ENCODE measurements around the gene PRKD3.
A peak's percentile ranks its signal among the peaks of the same experiment; 100 is the strongest.

PRKD3 gene

DNA sequence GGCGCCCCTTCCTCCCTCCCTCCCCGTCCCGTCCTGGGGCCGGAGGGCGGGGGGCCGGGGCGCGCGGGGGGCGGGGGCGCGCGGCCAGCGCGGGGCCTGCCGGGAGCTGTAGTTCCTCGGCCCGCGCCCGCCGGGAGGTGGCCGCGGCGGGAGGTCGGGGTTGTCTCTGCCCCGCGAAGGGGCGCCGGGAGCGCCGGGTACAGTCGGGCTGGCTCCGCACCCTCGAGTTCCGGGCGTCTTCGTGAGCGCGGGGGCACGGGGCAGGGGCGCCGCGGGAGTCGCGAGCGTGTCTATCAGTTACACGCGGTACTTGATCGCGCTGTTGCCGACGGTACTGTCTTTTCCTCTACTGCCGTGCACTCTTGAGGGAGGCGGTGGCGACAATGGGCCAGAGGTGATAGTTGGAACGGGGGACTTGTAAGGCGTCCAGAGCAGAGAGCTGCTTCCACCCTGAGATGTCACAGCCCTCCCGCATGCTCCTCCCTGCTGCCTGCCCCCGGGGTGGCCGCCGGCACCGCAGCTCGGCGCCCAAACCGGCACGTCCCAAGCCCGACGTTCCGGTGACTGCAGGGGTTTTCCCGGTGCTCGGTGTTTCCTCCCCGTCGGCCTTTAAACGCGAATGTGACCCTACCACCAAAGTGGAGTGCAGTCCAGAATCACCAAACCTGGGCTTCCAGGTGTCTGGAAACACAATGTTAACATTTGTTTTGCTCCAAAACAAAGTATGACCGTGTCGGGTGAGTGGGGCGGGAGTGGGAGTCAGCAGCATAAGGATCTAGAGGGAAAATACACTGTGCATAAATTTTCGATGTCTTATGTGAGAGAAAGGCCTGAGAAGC lies at the start of gene PRKD3:
Gene PRKD3 (minus strand): TSS at position 48 of the 839 bp plus-strand sequence. CDS start 8,309 bp downstream, outside the sequence.
- peak; percentile 51 to 55 for DNase-seq (ENCODE audit: low read depth in 2 of 2)

- DNase-seq (ENCODE audit: low read depth in 2 of 2) = no peak
These were observed 47.4 kb upstream of the PRKD3 start for GRCh38 chr2:37372000-37372399.

DNA sequence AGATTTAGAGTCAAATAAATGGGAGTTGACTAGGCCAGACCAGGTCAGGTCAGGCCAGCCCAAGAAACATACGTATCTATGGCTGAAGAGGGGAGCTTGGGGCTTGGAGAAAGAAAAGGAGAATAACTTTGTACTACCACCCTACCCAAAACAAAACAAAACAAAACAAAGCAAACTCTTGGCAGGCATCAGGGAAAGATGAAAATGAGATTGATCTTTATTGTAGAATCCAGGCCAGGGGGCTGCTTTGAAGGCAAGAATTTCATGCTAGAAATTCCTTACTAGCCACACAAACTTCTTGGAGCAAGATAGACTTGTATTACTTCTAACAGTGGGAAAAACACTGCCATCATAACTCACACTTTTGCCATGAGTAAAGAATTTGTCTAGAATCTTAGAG lies 46.0 kb upstream of the PRKD3 start:
- DNase-seq (ENCODE audit: low read depth in 2 of 2) = no peak

DNA sequence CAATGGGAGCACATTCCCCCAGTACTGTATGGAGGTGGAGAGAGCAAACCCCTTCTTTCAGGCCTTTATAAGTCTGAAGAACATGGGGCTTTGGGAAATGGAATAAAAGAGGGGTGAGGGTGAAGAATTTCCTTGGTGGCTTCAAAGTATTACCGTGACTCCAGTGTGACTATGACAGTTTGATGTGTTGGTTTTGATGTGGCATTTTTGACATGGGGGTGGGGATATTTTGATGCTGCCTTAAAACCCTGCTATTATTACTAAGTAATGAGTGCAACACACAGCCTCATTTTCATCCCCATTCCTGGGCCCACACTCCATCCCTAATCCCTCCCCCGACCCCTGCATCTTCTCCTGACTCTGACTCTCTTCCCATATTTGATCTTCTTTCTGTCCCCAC lies 43.4 kb upstream of the PRKD3 start:
- DNase-seq (ENCODE audit: low read depth in 2 of 2) = no peak

- no peak for DNase-seq (ENCODE audit: low read depth in 2 of 2)
These were observed 42.7 kb upstream of the PRKD3 start for GRCh38 chr2:37367310-37367709.

GRCh38 chr2:37366773-37367172 lies 42.1 kb upstream of the PRKD3 start:
- DNase-seq (ENCODE audit: low read depth in 2 of 2) = peak in 1 of 2 donors; percentile 8

DNA sequence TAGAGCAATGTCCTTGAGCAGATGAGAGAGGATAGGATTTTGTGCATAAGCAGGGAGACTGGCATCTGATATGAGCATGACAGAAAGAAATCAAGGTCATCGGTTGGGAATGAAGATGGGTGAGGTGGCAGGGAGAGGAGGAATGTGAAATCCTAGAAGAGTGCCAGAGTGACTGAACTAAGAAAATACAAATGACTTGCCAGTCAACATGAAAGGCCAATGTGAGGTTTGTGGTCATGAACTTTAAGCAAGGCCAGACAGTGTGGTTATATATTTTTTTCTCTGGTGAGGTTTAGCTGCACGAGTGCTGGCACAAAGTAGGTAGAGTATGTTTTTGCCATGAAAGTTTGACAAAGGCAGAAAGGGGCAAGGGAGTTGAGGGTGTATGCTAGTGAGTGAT lies 41.0 kb upstream of the PRKD3 start:
- peak in 1 of 2 donors; percentile 5 for DNase-seq (ENCODE audit: low read depth in 2 of 2)

GRCh38 chr2:37364351-37364750 lies 39.7 kb upstream of the PRKD3 start:
- DNase-seq (ENCODE audit: low read depth in 2 of 2) = no peak

DNA sequence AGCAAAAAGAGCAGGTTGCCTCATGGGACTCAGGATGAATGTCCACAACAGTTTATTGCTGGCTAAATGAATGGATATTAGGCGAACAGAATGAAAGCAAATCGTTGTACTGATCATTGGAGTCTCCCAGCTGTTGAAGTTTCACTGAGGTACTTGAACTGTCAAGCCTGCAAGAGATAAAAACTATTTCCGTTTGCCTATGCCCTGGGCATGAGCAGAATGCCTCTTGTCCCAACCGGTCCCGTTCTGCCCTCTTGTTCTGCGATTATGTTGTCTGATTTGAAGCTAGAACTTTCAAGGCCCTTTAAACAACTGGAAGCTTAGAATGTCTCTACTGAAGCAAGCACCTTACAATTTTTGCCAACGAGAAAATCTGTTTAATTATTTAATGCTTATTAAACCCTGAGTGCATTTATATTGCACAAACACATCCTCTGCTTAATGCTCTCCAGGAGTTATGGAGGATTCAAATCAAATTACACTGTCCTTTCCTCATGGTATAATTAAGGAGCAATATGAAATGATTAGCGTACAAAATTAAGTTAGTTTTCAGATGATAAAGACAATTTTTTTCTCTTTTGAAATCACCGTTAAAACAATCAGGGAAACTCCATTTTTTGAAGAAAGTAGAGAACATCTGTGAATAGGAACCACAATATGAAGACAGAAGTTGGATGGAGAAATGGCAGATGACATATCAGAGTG lies 37.5 kb upstream of the PRKD3 start:
- DNase-seq (ENCODE audit: low read depth in 2 of 2) = no peak

DNA sequence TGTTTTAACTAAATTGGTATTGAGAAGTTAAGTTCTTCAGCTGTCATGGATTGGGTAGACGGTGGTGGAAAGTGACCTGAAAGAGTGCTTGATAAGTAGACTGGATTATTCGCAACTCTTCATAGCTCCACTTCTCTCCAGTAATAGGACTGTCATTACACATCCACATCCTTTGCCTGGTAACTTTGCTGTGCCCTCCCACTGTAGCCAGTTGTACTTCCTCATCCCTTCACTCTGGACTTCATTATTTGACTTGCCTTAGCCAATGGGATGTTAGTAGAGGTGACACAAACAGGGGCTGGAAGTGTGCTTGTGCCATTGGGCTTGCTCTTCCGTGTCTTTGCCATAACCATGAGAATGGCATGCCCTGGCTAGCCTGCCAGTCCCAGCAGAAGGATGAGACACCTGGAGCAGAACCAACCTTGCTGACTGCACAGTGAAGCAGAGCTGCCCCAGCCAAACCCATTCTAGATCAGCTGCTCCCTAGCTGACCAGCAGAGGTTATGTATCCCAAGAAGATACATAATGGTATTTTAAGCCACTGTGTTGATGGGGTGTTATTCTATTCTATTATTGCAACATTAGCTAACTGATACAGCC lies 36.7 kb upstream of the PRKD3 start:
- no peak for DNase-seq (ENCODE audit: low read depth in 2 of 2)

- DNase-seq (ENCODE audit: low read depth in 2 of 2) = no peak
These were observed 33.8 kb upstream of the PRKD3 start for GRCh38 chr2:37358466-37358865.

- no peak for DNase-seq (ENCODE audit: low read depth in 2 of 2)
These were observed 32.9 kb upstream of the PRKD3 start for GRCh38 chr2:37357530-37357929.

DNA sequence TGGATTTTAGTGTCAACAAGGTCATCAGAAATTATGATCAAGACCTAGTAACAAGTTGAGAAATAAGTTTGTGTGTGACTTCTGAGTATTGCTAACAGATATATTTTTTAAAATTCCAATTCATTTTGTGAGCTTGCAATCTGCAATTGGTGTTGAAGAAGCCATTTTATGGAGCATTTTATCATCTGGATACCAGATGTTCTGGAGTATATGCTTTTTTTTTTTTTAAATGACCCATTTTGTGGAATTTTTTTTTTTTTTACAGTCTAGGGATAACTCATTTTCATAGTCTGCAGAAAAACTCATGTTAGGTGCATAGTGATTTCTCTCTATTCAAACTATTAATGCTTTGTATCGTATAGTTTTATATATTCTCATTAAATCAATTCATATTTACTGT lies 32.4 kb upstream of the PRKD3 start:
- DNase-seq (ENCODE audit: low read depth in 2 of 2) = no peak

DNA sequence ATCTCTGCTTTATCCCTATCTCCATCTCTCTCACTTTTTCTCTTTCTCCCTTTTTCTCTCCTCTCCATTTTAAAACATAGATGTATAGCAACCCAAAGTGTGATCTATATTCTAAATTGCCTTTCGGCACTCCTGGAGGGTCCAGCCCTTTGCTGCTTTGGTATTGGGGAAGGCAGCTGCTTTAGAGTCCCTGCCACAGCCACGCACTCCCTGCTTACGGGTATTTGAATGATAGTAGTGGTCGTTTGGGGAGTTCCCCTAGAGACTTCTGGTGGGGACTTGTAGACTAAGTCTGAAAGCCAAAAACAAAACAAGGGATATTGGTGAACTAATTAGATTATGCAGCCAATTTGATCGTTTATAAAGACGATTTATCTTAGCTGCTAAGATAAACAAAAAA lies 31.7 kb upstream of the PRKD3 start:
- no peak for DNase-seq (ENCODE audit: low read depth in 2 of 2)

DNA sequence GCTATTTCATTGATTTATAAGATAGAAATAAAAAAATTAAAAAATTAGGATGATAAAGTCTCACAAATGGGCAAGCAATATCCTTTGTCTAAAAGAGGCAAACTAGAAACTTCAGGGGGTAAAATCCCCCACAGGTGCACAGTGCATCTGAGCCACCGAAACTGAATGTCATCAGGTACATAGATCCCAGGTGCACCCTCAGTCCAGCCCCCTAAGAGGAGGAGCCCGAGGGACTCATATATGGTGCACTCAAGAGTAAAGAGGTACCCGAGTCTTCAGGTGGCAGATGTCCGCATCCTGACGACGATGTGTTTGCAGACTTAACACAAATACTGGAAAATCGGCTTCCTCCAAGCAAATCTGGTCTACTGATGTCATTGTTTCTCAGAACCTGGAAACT lies 31.1 kb upstream of the PRKD3 start:
- no peak for DNase-seq (ENCODE audit: low read depth in 2 of 2)

DNA sequence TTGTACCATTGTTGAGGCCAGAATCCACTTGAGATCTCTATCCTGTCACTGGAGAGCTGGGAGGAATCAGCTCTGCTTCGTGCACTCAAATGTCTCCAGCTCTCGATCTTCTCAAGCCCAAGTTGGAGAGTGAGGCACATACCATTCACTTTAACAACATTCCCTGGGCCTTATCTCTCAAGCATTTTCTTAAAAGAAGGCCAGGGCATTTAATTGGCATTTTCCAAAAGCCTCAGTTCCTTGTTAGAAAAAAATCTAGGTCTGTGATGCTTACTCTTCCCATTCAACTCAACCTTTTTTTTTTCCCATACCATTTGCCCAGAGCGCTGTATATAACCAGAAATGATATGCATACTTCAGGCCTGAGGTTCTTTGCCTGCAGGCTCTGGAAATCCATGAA lies 29.9 kb upstream of the PRKD3 start:
- DNase-seq (ENCODE audit: low read depth in 2 of 2) = no peak

DNA sequence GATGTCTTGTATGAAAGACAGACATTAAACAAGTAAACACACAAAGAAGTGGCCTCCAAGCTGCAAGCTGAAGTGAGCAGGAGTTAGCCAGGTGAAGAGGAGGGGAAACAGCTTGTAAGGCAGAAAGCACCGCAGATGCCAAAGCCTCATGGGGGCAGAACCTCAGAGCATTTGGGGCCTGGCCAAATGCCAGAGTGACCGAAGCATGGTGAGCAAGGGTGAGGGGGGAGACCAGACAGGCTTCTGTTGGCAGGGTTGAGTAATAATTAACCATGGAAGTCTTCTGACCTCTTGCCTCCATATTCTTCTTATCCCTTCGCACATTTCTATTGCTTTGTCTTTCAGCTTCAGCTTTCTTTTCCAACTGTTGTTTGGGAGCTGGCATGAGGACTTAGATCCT lies 25.4 kb upstream of the PRKD3 start:
- DNase-seq (ENCODE audit: low read depth in 2 of 2) = no peak

DNA sequence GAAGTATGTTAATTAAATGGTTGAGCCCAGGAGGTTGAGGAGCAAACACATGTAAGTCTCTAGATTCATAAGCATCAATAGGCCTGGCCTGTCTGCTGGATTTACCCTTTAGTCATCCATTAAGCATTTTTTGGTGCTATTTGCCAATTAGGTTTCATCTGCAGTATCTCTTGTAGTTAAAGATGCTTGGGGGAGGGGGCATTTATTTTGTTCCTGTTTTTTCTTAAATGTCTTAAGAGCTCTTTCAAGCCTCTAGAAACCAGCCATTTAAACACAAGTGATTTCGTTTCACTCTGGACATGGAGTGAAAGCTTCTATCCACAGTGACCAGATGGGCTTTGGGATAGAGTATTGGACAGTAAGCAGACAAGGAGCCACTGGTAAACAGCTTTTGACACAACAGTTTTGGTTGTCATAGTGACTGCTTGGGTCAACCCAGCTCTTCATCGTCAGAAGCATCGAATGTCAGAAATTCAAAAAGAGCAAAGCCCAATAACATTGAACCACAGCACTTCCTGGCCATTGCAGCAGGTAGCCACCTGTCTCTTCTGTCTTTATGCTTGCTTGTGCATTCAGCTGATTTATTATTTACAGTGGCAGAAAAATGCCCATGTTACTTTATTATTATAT lies 24.7 kb upstream of the PRKD3 start:
- DNase-seq (ENCODE audit: low read depth in 2 of 2) = no peak

- DNase-seq (ENCODE audit: low read depth in 2 of 2) = no peak
These were observed 23.5 kb upstream of the PRKD3 start for GRCh38 chr2:37348155-37348554.

DNA sequence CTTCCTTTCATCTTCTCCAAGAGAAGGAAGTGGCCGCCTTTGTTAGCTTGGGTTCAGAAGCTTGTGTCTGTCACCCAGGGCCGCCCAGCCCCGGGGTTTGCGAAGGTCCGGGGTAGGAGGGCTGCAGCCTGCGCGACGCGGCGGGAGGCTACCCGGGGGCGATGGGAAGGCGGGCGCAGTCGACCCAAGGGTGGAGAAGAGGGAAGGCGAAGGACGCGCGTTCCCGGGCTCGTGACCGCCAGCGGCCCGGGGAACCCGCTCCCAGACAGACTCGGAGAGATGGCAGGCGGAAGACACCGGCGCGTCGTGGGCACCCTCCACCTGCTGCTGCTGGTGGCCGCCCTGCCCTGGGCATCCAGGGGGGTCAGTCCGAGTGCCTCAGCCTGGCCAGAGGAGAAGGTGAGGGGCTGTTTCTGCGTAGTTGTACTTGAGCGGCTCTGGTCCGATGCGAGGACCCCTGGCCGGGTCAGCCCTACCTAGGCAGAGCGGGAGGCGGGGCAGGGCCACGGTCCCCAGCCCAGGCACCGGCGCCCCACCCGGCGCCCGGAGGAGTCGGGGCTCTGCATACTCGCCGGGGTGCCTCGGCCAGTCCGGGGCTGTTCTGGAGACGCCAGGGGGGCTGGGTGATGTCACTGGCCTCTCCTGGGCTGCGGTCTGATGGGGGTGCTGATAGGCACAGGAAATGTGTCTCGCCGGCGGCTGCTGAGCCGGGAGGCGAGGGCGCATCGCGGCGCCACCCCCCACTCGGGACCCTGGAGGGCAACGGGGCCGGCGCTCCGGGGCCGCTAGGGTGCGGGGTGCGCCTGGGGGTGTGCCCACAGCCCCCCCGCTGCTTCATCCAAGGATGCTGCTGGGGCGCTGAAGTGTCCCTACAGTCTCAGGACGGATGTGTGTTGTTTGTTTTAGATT lies 20.1 kb upstream of the PRKD3 start, which contains the start of gene QPCT:
Gene QPCT (plus strand): TSS at position 178 of the 909 bp plus-strand sequence. CDS start 102 bp downstream, at position 280.
- no peak for DNase-seq (ENCODE audit: low read depth in 2 of 2)

Data from stimulated activated CD4-positive, alpha-beta T cell treated with anti-CD3 and anti-CD28 coated beads, Interleukin-4, amount 100 ng/mL, for 48 hours (primary cell).